ENCODE measurements around the gene TM9SF2.

TM9SF2 gene

GRCh38 chr13:99580500-99581268 lies 79.4 kb downstream of the TM9SF2 start:
- no peaks in the 10 kb centered on the region for H3K27me3 ChIP-seq (ENCODE audit: insufficient read depth, low read depth)
- peaks cover 23% of the 10 kb centered on the region for H3K4me1 ChIP-seq (ENCODE audit: low read depth, poor library complexity, severe bottlenecking)
- H3K4me3 ChIP-seq (IDR thresholded peaks at IDR 0.05; ENCODE audit: insufficient read depth, low read depth, low read length): no peak overlapping the region
- H3K79me2 ChIP-seq (ENCODE audit: insufficient read depth, low read depth): no peaks in the 10 kb centered on the region
- H3K4me2 ChIP-seq: no peak overlapping the region
- H3K36me3 ChIP-seq (ENCODE audit: insufficient read depth): no peaks in the 10 kb centered on the region
- no peak overlapping the region for H3K9ac ChIP-seq
- no peak for TF ChIP-seq CTCF (conservative IDR thresholded peaks at IDR 0.05; ENCODE audit: low read depth, low read length)
- H4K20me1 ChIP-seq (ENCODE audit: insufficient read depth): no peaks in the 10 kb centered on the region
- no peak overlapping the region for H2AFZ ChIP-seq (ENCODE audit: low read depth)
- no peak overlapping the region for H3K27ac ChIP-seq

GRCh38 chr13:99582511-99582910 lies 81.2 kb downstream of the TM9SF2 start:
- TF ChIP-seq CTCF (conservative IDR thresholded peaks at IDR 0.05; ENCODE audit: low read depth, low read length): no peak
- no peak overlapping the region for H3K4me2 ChIP-seq
- no peaks in the 10 kb centered on the region for H4K20me1 ChIP-seq (ENCODE audit: insufficient read depth)
- no peak overlapping the region for H3K9ac ChIP-seq
- no peaks in the 10 kb centered on the region for H3K36me3 ChIP-seq (ENCODE audit: insufficient read depth)
- H3K4me1 ChIP-seq (ENCODE audit: low read depth, poor library complexity, severe bottlenecking): peaks cover 23% of the 10 kb centered on the region
- H3K4me3 ChIP-seq (IDR thresholded peaks at IDR 0.05; ENCODE audit: insufficient read depth, low read depth, low read length): no peak overlapping the region
- no peak overlapping the region for H2AFZ ChIP-seq (ENCODE audit: low read depth)
- H3K27ac ChIP-seq: no peak overlapping the region
- no peaks in the 10 kb centered on the region for H3K27me3 ChIP-seq (ENCODE audit: insufficient read depth, low read depth)
- H3K79me2 ChIP-seq (ENCODE audit: insufficient read depth, low read depth): no peaks in the 10 kb centered on the region

GRCh38 chr13:99585609-99586008 lies 84.3 kb downstream of the TM9SF2 start:
- no peaks in the 10 kb centered on the region for H3K79me2 ChIP-seq (ENCODE audit: insufficient read depth, low read depth)

GRCh38 chr13:99587021-99587420 lies 85.7 kb downstream of the TM9SF2 start:
- Histone ChIP-seq H2AFZ (ENCODE audit: low read depth) (no peak overlapping the region), H3K9ac (no peak overlapping the region), H3K4me2 (no peak overlapping the region), H3K27me3 (ENCODE audit: insufficient read depth, low read depth) (no peaks in the 10 kb centered on the region), H3K4me1 (ENCODE audit: low read depth, poor library complexity, severe bottlenecking) (no peaks in the 10 kb centered on the region), H4K20me1 (ENCODE audit: insufficient read depth) (no peaks in the 10 kb centered on the region), H3K27ac (no peak overlapping the region), H3K79me2 (ENCODE audit: insufficient read depth, low read depth) (no peaks in the 10 kb centered on the region), H3K4me3 (IDR thresholded peaks at IDR 0.05; ENCODE audit: insufficient read depth, low read depth, low read length) (no peak overlapping the region), H3K36me3 (ENCODE audit: insufficient read depth) (no peaks in the 10 kb centered on the region)
- TF ChIP-seq CTCF (conservative IDR thresholded peaks at IDR 0.05; ENCODE audit: low read depth, low read length): no peak

More at GRCh38 chr13:99585609-99586008, 84.3 kb downstream of the TM9SF2 start:
- Histone ChIP-seq H3K27me3 (ENCODE audit: insufficient read depth, low read depth) (no peaks in the 10 kb centered on the region), H3K27ac (no peak overlapping the region), H2AFZ (ENCODE audit: low read depth) (no peak overlapping the region), H3K4me2 (no peak overlapping the region), H4K20me1 (ENCODE audit: insufficient read depth) (no peaks in the 10 kb centered on the region), H3K4me1 (ENCODE audit: low read depth, poor library complexity, severe bottlenecking) (no peaks in the 10 kb centered on the region), H3K36me3 (ENCODE audit: insufficient read depth) (no peaks in the 10 kb centered on the region), H3K9ac (no peak overlapping the region), H3K4me3 (IDR thresholded peaks at IDR 0.05; ENCODE audit: insufficient read depth, low read depth, low read length) (no peak overlapping the region)
- no peak for TF ChIP-seq CTCF (conservative IDR thresholded peaks at IDR 0.05; ENCODE audit: low read depth, low read length)

Data from KMS-11 (cell line).